Measurements from ENCODE around the gene SLC25A13.

- no peak for TF ChIP-seq PRDM15 (CRISPR knock-in tag; IDR thresholded peaks at IDR 0.05)
- TF ChIP-seq MLX (CRISPR knock-in tag; IDR thresholded peaks at IDR 0.05): no peak
- TF ChIP-seq, protein P1, sequence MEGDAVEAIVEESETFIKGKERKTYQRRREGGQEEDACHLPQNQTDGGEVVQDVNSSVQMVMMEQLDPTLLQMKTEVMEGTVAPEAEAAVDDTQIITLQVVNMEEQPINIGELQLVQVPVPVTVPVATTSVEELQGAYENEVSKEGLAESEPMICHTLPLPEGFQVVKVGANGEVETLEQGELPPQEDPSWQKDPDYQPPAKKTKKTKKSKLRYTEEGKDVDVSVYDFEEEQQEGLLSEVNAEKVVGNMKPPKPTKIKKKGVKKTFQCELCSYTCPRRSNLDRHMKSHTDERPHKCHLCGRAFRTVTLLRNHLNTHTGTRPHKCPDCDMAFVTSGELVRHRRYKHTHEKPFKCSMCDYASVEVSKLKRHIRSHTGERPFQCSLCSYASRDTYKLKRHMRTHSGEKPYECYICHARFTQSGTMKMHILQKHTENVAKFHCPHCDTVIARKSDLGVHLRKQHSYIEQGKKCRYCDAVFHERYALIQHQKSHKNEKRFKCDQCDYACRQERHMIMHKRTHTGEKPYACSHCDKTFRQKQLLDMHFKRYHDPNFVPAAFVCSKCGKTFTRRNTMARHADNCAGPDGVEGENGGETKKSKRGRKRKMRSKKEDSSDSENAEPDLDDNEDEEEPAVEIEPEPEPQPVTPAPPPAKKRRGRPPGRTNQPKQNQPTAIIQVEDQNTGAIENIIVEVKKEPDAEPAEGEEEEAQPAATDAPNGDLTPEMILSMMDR (IDR thresholded peaks at IDR 0.05): no peak
- no peak for TF ChIP-seq SMAD4 (CRISPR knock-in tag; IDR thresholded peaks at IDR 0.05)
- TF ChIP-seq FOXP1 (CRISPR knock-in tag; IDR thresholded peaks at IDR 0.05; ENCODE audit: borderline replicate concordance): no peak
- TF ChIP-seq ZNF263 (CRISPR knock-in tag; IDR thresholded peaks at IDR 0.05; ENCODE audit: low read depth): no peak
- TF ChIP-seq ELF4 (CRISPR knock-in tag; IDR thresholded peaks at IDR 0.05; ENCODE audit: low read depth): no peak
- no peak for TF ChIP-seq AFF4 (CRISPR knock-in tag; IDR thresholded peaks at IDR 0.05; ENCODE audit: borderline replicate concordance)
These were observed 48.2 kb downstream of the SLC25A13 start for GRCh38 chr7:96273716-96274115.
